ENCODE measurements around the gene IMMP2L. TPM values are rescaled to one million over a fixed set of nuclear protein-coding genes. Genes with fewer than 3 reads are reported as not detected.

The IMMP2L gene
- total and polyA plus RNA-seq, 4 experiments from 2014 or later = 23.5 to 32.2 (median 29.5) TPM

GRCh38 chr7:110854651-110855050 is 707.6 kb downstream of the IMMP2L start:
- ChIA-PET CTCF (ENCODE audit: partially characterized antibody) (no interaction called here), POLR2A (ENCODE audit: partially characterized antibody) (no interaction called here)
- H3K27me3 ChIP-seq (ENCODE audit: insufficient read depth, low read length) = no peaks in the 10 kb centered on the region
- no peak overlapping the region for H3K27ac ChIP-seq (ENCODE audit: low read depth, low read length)
- no peak overlapping the region for H3K27ac Mint-ChIP-seq
- H3K27me3 Mint-ChIP-seq = no peaks in the 10 kb centered on the region
- H3K9me3 ChIP-seq (ENCODE audit: control insufficient read depth in 1 of 2, low read length in 2 of 2) = no peaks in the 10 kb centered on the region
- H3K4me3 Mint-ChIP-seq = no peak overlapping the region
- H3K9me3 Mint-ChIP-seq = no peaks in the 10 kb centered on the region
- H3K4me1 ChIP-seq (ENCODE audit: insufficient read depth, low read length) = no peaks in the 10 kb centered on the region
- no peaks in the 10 kb centered on the region for H3K4me1 Mint-ChIP-seq
- intact Hi-C loops (cut with micrococcal nuclease) = no loop called here
- H3K36me3 Mint-ChIP-seq = no peaks in the 10 kb centered on the region
- no peak overlapping the region for H3K4me3 ChIP-seq (ENCODE audit: low read length in 2 of 2)
- H3K36me3 ChIP-seq (ENCODE audit: insufficient read depth, low read length) = no peaks in the 10 kb centered on the region
- no peak for DNase-seq

- H3K27me3 Mint-ChIP-seq = no peaks in the 10 kb centered on the region
- no peaks in the 10 kb centered on the region for H3K27me3 ChIP-seq (ENCODE audit: insufficient read depth, low read length)
- no peak overlapping the region for H3K4me3 ChIP-seq (ENCODE audit: low read length in 2 of 2)
- no peak overlapping the region for H3K4me3 Mint-ChIP-seq
- H3K27ac Mint-ChIP-seq = no peak overlapping the region
- H3K36me3 ChIP-seq (ENCODE audit: insufficient read depth, low read length) = no peaks in the 10 kb centered on the region
- no peaks in the 10 kb centered on the region for H3K4me1 Mint-ChIP-seq
- no peak for DNase-seq
- ChIA-PET CTCF (ENCODE audit: partially characterized antibody) (no interaction called here), POLR2A (ENCODE audit: partially characterized antibody) (no interaction called here)
- no peaks in the 10 kb centered on the region for H3K9me3 ChIP-seq (ENCODE audit: control insufficient read depth in 1 of 2, low read length in 2 of 2)
- no peaks in the 10 kb centered on the region for H3K4me1 ChIP-seq (ENCODE audit: insufficient read depth, low read length)
- H3K36me3 Mint-ChIP-seq = no peaks in the 10 kb centered on the region
- intact Hi-C loops (cut with micrococcal nuclease) = no loop called here
- no peak overlapping the region for H3K27ac ChIP-seq (ENCODE audit: low read depth, low read length)
- no peaks in the 10 kb centered on the region for H3K9me3 Mint-ChIP-seq
These were observed 708.1 kb downstream of the IMMP2L start for GRCh38 chr7:110854166-110854565.

GRCh38 chr7:110853263-110853662 is 709.0 kb downstream of the IMMP2L start:
- H3K36me3 ChIP-seq (ENCODE audit: insufficient read depth, low read length) = no peaks in the 10 kb centered on the region
- CTCF ChIA-PET (ENCODE audit: partially characterized antibody) = no interaction called here
- POLR2A ChIA-PET (ENCODE audit: partially characterized antibody) = no interaction called here
- no peaks in the 10 kb centered on the region for H3K27me3 ChIP-seq (ENCODE audit: insufficient read depth, low read length)
- no peaks in the 10 kb centered on the region for H3K4me1 Mint-ChIP-seq
- H3K4me1 ChIP-seq (ENCODE audit: insufficient read depth, low read length) = no peaks in the 10 kb centered on the region
- no peaks in the 10 kb centered on the region for H3K27me3 Mint-ChIP-seq
- no peaks in the 10 kb centered on the region for H3K9me3 ChIP-seq (ENCODE audit: control insufficient read depth in 1 of 2, low read length in 2 of 2)
- no peak overlapping the region for H3K4me3 Mint-ChIP-seq
- H3K4me3 ChIP-seq (ENCODE audit: low read length in 2 of 2) = no peak overlapping the region
- DNase-seq = no peak
- no peak overlapping the region for H3K27ac Mint-ChIP-seq
- H3K36me3 Mint-ChIP-seq = peaks cover 0 to 5% of the 10 kb centered on the region in 2 donors
- intact Hi-C loops (cut with micrococcal nuclease) = no loop called here
- no peak overlapping the region for H3K27ac ChIP-seq (ENCODE audit: low read depth, low read length)
- H3K9me3 Mint-ChIP-seq = peaks cover 0 to 6% (median 0%) of the 10 kb centered on the region in 8 donors

- POLR2A ChIA-PET (ENCODE audit: partially characterized antibody) = no interaction called here
These were observed 709.9 kb downstream of the IMMP2L start for GRCh38 chr7:110852156-110852940.

GRCh38 chr7:110850224-110850623 is 712.1 kb downstream of the IMMP2L start:
- ChIA-PET CTCF (ENCODE audit: partially characterized antibody) (no interaction called here), POLR2A (ENCODE audit: partially characterized antibody) (no interaction called here)
- H3K27me3 ChIP-seq (ENCODE audit: insufficient read depth, low read length) = no peaks in the 10 kb centered on the region
- Mint-ChIP-seq H3K27ac (no peak overlapping the region), H3K27me3 (no peaks in the 10 kb centered on the region), H3K4me3 (no peak overlapping the region), H3K9me3 (peaks cover 0 to 6% (median 0%) of the 10 kb centered on the region in 8 donors), H3K4me1 (no peaks in the 10 kb centered on the region), H3K36me3 (peaks cover 0 to 5% of the 10 kb centered on the region in 2 donors)
- intact Hi-C loops (cut with micrococcal nuclease) = no loop called here
- H3K36me3 ChIP-seq (ENCODE audit: insufficient read depth, low read length) = no peaks in the 10 kb centered on the region
- H3K4me3 ChIP-seq (ENCODE audit: low read length in 2 of 2) = no peak overlapping the region
- H3K27ac ChIP-seq (ENCODE audit: low read depth, low read length) = no peak overlapping the region
- DNase-seq = no peak
- H3K9me3 ChIP-seq (ENCODE audit: control insufficient read depth in 1 of 2, low read length in 2 of 2) = no peaks in the 10 kb centered on the region
- no peaks in the 10 kb centered on the region for H3K4me1 ChIP-seq (ENCODE audit: insufficient read depth, low read length)

More at GRCh38 chr7:110852156-110852940, 709.9 kb downstream of the IMMP2L start:
- DNase-seq = no peak
- H3K4me1 ChIP-seq (ENCODE audit: insufficient read depth, low read length) = no peaks in the 10 kb centered on the region
- H3K4me3 Mint-ChIP-seq = no peak overlapping the region
- no peaks in the 10 kb centered on the region for H3K4me1 Mint-ChIP-seq
- no peaks in the 10 kb centered on the region for H3K27me3 Mint-ChIP-seq
- H3K27me3 ChIP-seq (ENCODE audit: insufficient read depth, low read length) = no peaks in the 10 kb centered on the region
- H3K36me3 ChIP-seq (ENCODE audit: insufficient read depth, low read length) = no peaks in the 10 kb centered on the region
- no peaks in the 10 kb centered on the region for H3K9me3 ChIP-seq (ENCODE audit: control insufficient read depth in 1 of 2, low read length in 2 of 2)
- H3K9me3 Mint-ChIP-seq = peaks cover 0 to 6% (median 0%) of the 10 kb centered on the region in 8 donors
- intact Hi-C loops (cut with micrococcal nuclease) = no loop called here
- H3K27ac Mint-ChIP-seq = no peak overlapping the region
- peaks cover 0 to 5% of the 10 kb centered on the region in 2 donors for H3K36me3 Mint-ChIP-seq
- no peak overlapping the region for H3K27ac ChIP-seq (ENCODE audit: low read depth, low read length)
- CTCF ChIA-PET (ENCODE audit: partially characterized antibody) = no interaction called here
- no peak overlapping the region for H3K4me3 ChIP-seq (ENCODE audit: low read length in 2 of 2)

- ChIA-PET CTCF (ENCODE audit: partially characterized antibody) (no interaction called here), POLR2A (ENCODE audit: partially characterized antibody) (no interaction called here)
- Mint-ChIP-seq H3K27ac (no peak overlapping the region), H3K4me1 (no peaks in the 10 kb centered on the region), H3K36me3 (no peaks in the 10 kb centered on the region), H3K4me3 (no peak overlapping the region), H3K27me3 (peaks cover 0 to 1% of the 10 kb centered on the region in 2 donors), H3K9me3 (no peaks in the 10 kb centered on the region)
- DNase-seq = no peak
- H3K36me3 ChIP-seq (ENCODE audit: insufficient read depth, low read length) = no peaks in the 10 kb centered on the region
- no peaks in the 10 kb centered on the region for H3K4me1 ChIP-seq (ENCODE audit: insufficient read depth, low read length)
- H3K9me3 ChIP-seq (ENCODE audit: control insufficient read depth in 1 of 2, low read length in 2 of 2) = no peaks in the 10 kb centered on the region
- H3K27ac ChIP-seq (ENCODE audit: low read depth, low read length) = no peak overlapping the region
- no peaks in the 10 kb centered on the region for H3K27me3 ChIP-seq (ENCODE audit: insufficient read depth, low read length)
- no peak overlapping the region for H3K4me3 ChIP-seq (ENCODE audit: low read length in 2 of 2)
- intact Hi-C loops (cut with micrococcal nuclease) = no loop called here
These were observed 719.5 kb downstream of the IMMP2L start for GRCh38 chr7:110842796-110843195.

GRCh38 chr7:110841840-110842545 is 720.3 kb downstream of the IMMP2L start:
- ChIA-PET POLR2A (ENCODE audit: partially characterized antibody) (no interaction called here), CTCF (ENCODE audit: partially characterized antibody) (no interaction called here)
- H3K4me3 Mint-ChIP-seq = no peak overlapping the region
- Histone ChIP-seq H3K9me3 (ENCODE audit: control insufficient read depth in 1 of 2, low read length in 2 of 2) (no peaks in the 10 kb centered on the region), H3K4me3 (ENCODE audit: low read length in 2 of 2) (no peak overlapping the region), H3K27me3 (ENCODE audit: insufficient read depth, low read length) (no peaks in the 10 kb centered on the region), H3K27ac (ENCODE audit: low read depth, low read length) (no peak overlapping the region), H3K36me3 (ENCODE audit: insufficient read depth, low read length) (no peaks in the 10 kb centered on the region), H3K4me1 (ENCODE audit: insufficient read depth, low read length) (no peaks in the 10 kb centered on the region)
- no peak for DNase-seq
- intact Hi-C loops (cut with micrococcal nuclease) = no loop called here
- H3K27ac Mint-ChIP-seq = no peak overlapping the region
- H3K9me3 Mint-ChIP-seq = peaks cover 0 to 2% (median 0%) of the 10 kb centered on the region in 8 donors
- H3K27me3 Mint-ChIP-seq = peaks cover 0 to 1% of the 10 kb centered on the region in 2 donors
- H3K36me3 Mint-ChIP-seq = no peaks in the 10 kb centered on the region
- H3K4me1 Mint-ChIP-seq = no peaks in the 10 kb centered on the region
